ENCODE results near the gene PREX1. TPM values are rescaled to one million over a fixed set of nuclear protein-coding genes. Genes with fewer than 3 reads are reported as not detected.

PREX1 gene
- total RNA-seq, 1 experiment from 2014 or later, result 9.5 TPM

DNA sequence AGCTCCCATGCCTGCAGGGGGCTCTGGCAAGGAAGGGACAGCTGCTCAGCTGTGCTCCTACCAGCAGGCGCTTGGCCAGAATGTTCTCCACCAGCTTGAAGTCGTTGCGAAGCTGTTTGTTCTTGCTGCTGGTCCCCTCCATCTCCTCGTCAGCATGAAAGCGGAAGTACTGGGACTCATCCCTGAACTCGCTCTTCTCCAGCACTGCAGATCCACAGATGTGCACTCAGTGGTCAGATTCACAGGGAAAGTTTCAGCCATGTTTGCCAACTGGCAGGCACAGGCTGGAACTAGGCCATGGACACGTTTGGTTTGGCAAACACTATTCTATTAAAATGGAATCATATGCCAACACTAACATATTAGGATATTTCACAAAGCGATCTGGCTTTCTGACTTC, 167.9 kb downstream of the PREX1 start:
- H3K4me3 Mint-ChIP-seq (ENCODE audit: unreplicated experiment), result no peak overlapping the region
- intact Hi-C loops (cut with micrococcal nuclease; ENCODE audit: unreplicated experiment), result loop anchor here (5.0 kb wide), 2 partner anchors 67 to 132 kb away; no protein-coding TSS in a partner anchor
- H3K4me1 ChIP-seq, result no peaks in the 10 kb centered on the region
- H3K9me3 Mint-ChIP-seq (ENCODE audit: unreplicated experiment), result peaks cover 6% of the 10 kb centered on the region
- ChIA-PET CTCF (interaction anchor here (0.5 to 0.8 kb wide), 2 partner anchors 9 to 237 kb away, joined by 3 to 5 read pairs; no protein-coding TSS in a partner anchor), POLR2A (no interaction called here)
- H3K9me3 ChIP-seq, result peaks cover 5% of the 10 kb centered on the region; the same call in 1 of the 2 replicates
- no peak overlapping the region for H3K27ac Mint-ChIP-seq (ENCODE audit: unreplicated experiment)
- BruUV-seq (replicated peaks), result no TSS peak
- peaks cover 6% of the 10 kb centered on the region for H3K4me1 Mint-ChIP-seq (ENCODE audit: low read depth, unreplicated experiment)
- no peaks in the 10 kb centered on the region for H3K36me3 ChIP-seq (ENCODE audit: control insufficient read depth, insufficient read depth, low read length)
- TF ChIP-seq, protein P1, sequence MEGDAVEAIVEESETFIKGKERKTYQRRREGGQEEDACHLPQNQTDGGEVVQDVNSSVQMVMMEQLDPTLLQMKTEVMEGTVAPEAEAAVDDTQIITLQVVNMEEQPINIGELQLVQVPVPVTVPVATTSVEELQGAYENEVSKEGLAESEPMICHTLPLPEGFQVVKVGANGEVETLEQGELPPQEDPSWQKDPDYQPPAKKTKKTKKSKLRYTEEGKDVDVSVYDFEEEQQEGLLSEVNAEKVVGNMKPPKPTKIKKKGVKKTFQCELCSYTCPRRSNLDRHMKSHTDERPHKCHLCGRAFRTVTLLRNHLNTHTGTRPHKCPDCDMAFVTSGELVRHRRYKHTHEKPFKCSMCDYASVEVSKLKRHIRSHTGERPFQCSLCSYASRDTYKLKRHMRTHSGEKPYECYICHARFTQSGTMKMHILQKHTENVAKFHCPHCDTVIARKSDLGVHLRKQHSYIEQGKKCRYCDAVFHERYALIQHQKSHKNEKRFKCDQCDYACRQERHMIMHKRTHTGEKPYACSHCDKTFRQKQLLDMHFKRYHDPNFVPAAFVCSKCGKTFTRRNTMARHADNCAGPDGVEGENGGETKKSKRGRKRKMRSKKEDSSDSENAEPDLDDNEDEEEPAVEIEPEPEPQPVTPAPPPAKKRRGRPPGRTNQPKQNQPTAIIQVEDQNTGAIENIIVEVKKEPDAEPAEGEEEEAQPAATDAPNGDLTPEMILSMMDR (IDR thresholded peaks at IDR 0.05; ENCODE audit: insufficient read depth in 1 of 2, low read depth in 1 of 2, low read length in 1 of 2, severe bottlenecking in 1 of 2, unreplicated experiment in 1 of 2), result no peak
- DNase-seq, result no peak
- no peaks in the 10 kb centered on the region for H3K27me3 ChIP-seq (replicated peaks; ENCODE audit: control insufficient read depth, insufficient read depth, low read length)
- H3K4me3 ChIP-seq (ENCODE audit: low read depth, low read length), result no peak overlapping the region
- peaks cover 10% of the 10 kb centered on the region for H3K36me3 Mint-ChIP-seq (ENCODE audit: insufficient read depth, unreplicated experiment)
- H3K27me3 Mint-ChIP-seq (ENCODE audit: insufficient read depth, unreplicated experiment), result no peaks in the 10 kb centered on the region

DNA sequence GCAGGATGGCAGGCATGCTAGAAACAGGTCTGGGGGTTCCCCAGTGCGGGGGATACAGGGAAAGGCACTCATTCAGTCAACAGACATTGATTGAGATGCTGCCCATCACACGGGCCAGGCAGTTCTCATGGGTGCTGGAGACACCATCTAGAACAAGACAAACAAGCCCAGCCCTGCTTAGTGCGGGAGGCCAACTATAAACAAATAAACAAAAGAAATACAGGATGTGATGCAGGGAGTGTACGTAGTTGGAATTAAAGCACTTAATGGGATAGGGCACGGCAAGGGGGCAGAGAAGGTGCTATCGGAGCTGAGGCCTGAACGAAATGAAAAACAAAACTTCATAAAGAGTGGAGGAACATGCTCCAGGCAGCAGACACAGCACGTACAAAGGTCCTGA, 169.3 kb downstream of the PREX1 start:
- POLR2A ChIA-PET, result no interaction called here
- intact Hi-C loops (cut with micrococcal nuclease; ENCODE audit: unreplicated experiment), result loop anchor here (5.0 kb wide), 2 partner anchors 69 to 134 kb away; no protein-coding TSS in a partner anchor
- no TSS peak for BruUV-seq (replicated peaks)

DNA sequence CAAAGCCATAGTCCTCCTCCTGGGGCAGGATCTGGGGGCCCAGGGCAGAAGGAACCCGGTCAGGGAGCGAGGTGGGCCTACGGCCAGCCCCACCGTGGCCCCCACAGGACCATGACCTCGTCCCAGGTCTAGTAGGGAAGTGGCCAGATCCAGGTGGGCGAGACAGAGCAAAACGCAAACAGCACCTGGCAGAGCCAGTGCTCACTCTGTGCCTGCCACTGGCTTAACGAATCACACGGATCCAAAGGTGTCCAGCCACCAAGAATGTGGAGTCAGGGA, 169.7 kb downstream of the PREX1 start:
- H3K27me3 ChIP-seq (replicated peaks; ENCODE audit: control insufficient read depth, insufficient read depth, low read length), result no peaks in the 10 kb centered on the region
- CTCF ChIA-PET, result interaction anchor here (0.6 to 3.7 kb wide), 60 partner anchors 10 to 1008 kb away, joined by 3 to 133 read pairs (median 6); partner anchors contain the start of genes ARFGEF2 and PREX1
- H3K27me3 Mint-ChIP-seq (ENCODE audit: insufficient read depth, unreplicated experiment), result no peaks in the 10 kb centered on the region
- no peaks in the 10 kb centered on the region for H3K36me3 ChIP-seq (ENCODE audit: control insufficient read depth, insufficient read depth, low read length)
- H3K4me3 Mint-ChIP-seq (ENCODE audit: unreplicated experiment), result no peak overlapping the region
- POLR2A ChIA-PET, result no interaction called here
- BruUV-seq (replicated peaks), result no TSS peak
- H3K4me1 Mint-ChIP-seq (ENCODE audit: low read depth, unreplicated experiment), result peaks cover 6% of the 10 kb centered on the region
- no peak overlapping the region for H3K27ac Mint-ChIP-seq (ENCODE audit: unreplicated experiment)
- TF ChIP-seq, protein P1 (IDR thresholded peaks at IDR 0.05; ENCODE audit: insufficient read depth in 1 of 2, low read depth in 1 of 2, low read length in 1 of 2, severe bottlenecking in 1 of 2, unreplicated experiment in 1 of 2), result no peak
- no peak overlapping the region for H3K4me3 ChIP-seq (ENCODE audit: low read depth, low read length)
- DNase-seq, result no peak
- peaks cover 5% of the 10 kb centered on the region; the same call in 1 of the 2 replicates for H3K9me3 ChIP-seq
- no peaks in the 10 kb centered on the region for H3K36me3 Mint-ChIP-seq (ENCODE audit: insufficient read depth, unreplicated experiment)
- intact Hi-C loops (cut with micrococcal nuclease; ENCODE audit: unreplicated experiment), result loop anchor here (5.0 kb wide), 2 partner anchors 69 to 134 kb away; no protein-coding TSS in a partner anchor
- peaks cover 6% of the 10 kb centered on the region for H3K9me3 Mint-ChIP-seq (ENCODE audit: unreplicated experiment)
- no peaks in the 10 kb centered on the region for H3K4me1 ChIP-seq

More for the DNA sequence above, 169.3 kb downstream of the PREX1 start:
- Mint-ChIP-seq H3K4me3 (ENCODE audit: unreplicated experiment) (no peak overlapping the region), H3K27ac (ENCODE audit: unreplicated experiment) (no peak overlapping the region), H3K4me1 (ENCODE audit: low read depth, unreplicated experiment) (peaks cover 6% of the 10 kb centered on the region), H3K36me3 (ENCODE audit: insufficient read depth, unreplicated experiment) (peaks cover under 1% of the 10 kb centered on the region), H3K27me3 (ENCODE audit: insufficient read depth, unreplicated experiment) (no peaks in the 10 kb centered on the region), H3K9me3 (ENCODE audit: unreplicated experiment) (peaks cover 6% of the 10 kb centered on the region)
- H3K4me1 ChIP-seq, result no peaks in the 10 kb centered on the region
- no peaks in the 10 kb centered on the region for H3K36me3 ChIP-seq (ENCODE audit: control insufficient read depth, insufficient read depth, low read length)
- H3K27me3 ChIP-seq (replicated peaks; ENCODE audit: control insufficient read depth, insufficient read depth, low read length), result no peaks in the 10 kb centered on the region
- DNase-seq, result no peak
- H3K4me3 ChIP-seq (ENCODE audit: low read depth, low read length), result no peak overlapping the region
- peaks cover 5% of the 10 kb centered on the region; the same call in 1 of the 2 replicates for H3K9me3 ChIP-seq
- TF ChIP-seq, protein P1 (IDR thresholded peaks at IDR 0.05; ENCODE audit: insufficient read depth in 1 of 2, low read depth in 1 of 2, low read length in 1 of 2, severe bottlenecking in 1 of 2, unreplicated experiment in 1 of 2), result no peak
- CTCF ChIA-PET, result interaction anchor here (1.3 to 3.7 kb wide), 5 partner anchors 9 to 247 kb away, joined by 4 to 133 read pairs (median 10); no protein-coding TSS in a partner anchor

All from Caco-2 (cell line).